ENCODE measurements around the gene PRRT2. TPM values are rescaled to one million over a fixed set of nuclear protein-coding genes. Genes with fewer than 3 reads are reported as not detected.
A peak's percentile ranks its signal among the peaks of the same experiment; 100 is the strongest.

The PRRT2 gene
- total and polyA plus RNA-seq, 8 donors: 0.35 to 3.2 (median 0.70) TPM

- H3K36me3 ChIP-seq: no peaks in the 10 kb centered on the region
- intact Hi-C loops (cut with DNase I): no loop called here
- ATAC-seq: no peak
- no peak for TF ChIP-seq CTCF (IDR thresholded peaks at IDR 0.05)
- peak overlapping the region in 1 of 4 donors; percentile 52 for H3K4me3 ChIP-seq
- H3K27me3 ChIP-seq: no peaks in the 10 kb centered on the region
- FAIRE-seq: no peak
- no peaks in the 10 kb centered on the region for H3K9me3 ChIP-seq
- peak in 1 of 6 donors; percentile 45 for DNase-seq
- H3K4me1 ChIP-seq: peaks cover 0 to 20% (median 0%) of the 10 kb centered on the region in 3 donors
- 31 to 33% methylated on average over 9 of the region's 9 CpGs for WGBS, 2 donors
- H3K27ac ChIP-seq: peak overlapping the region in 3 of 4 donors; percentile 76 to 87 (median 85)
Measured at GRCh38 chr16:29810699-29811169, 1.3 kb upstream of the PRRT2 start.

GRCh38 chr16:29811170-29811895, 660 bp upstream of the PRRT2 start:
- Histone ChIP-seq H3K27me3 (no peaks in the 10 kb centered on the region), H3K4me1 (peaks cover 0 to 20% (median 0%) of the 10 kb centered on the region in 3 donors), H3K4me3 (peak overlapping the region; percentile 18 to 52 (median 36)), H3K9me3 (no peaks in the 10 kb centered on the region), H3K27ac (peak overlapping the region; percentile 62 to 87 (median 80)), H3K36me3 (no peaks in the 10 kb centered on the region)
- peak; percentile 90 to 98 (median 97) for DNase-seq
- peak; percentile 70 to 78 (median 76) for ATAC-seq
- FAIRE-seq: peak; percentile 96
- intact Hi-C loops (cut with DNase I): no loop called here
- TF ChIP-seq CTCF (IDR thresholded peaks at IDR 0.05): no peak
- WGBS, 2 donors: 0 to 1% methylated on average over 27 to 31 of the region's 31 CpGs

GRCh38 chr16:29812754-29813643, 1.0 kb downstream of the PRRT2 start:
- TF ChIP-seq CTCF (IDR thresholded peaks at IDR 0.05): no peak
- H3K36me3 ChIP-seq: peaks cover 0 to 1% (median 0%) of the 10 kb centered on the region in 3 donors
- peaks cover 0 to 31% (median 4%) of the 10 kb centered on the region in 3 donors for H3K4me1 ChIP-seq
- no peak overlapping the region for H3K27ac ChIP-seq
- FAIRE-seq (no peak), DNase-seq (peak in 1 of 6 donors; percentile 70), ATAC-seq (no peak)
- H3K9me3 ChIP-seq: no peaks in the 10 kb centered on the region
- WGBS, 2 donors: 89 to 90% methylated on average over 9 of the region's 9 CpGs
- intact Hi-C loops (cut with DNase I): no loop called here
- H3K4me3 ChIP-seq: peak overlapping the region in 1 of 4 donors; percentile 52
- no peaks in the 10 kb centered on the region for H3K27me3 ChIP-seq

- H3K27me3 ChIP-seq: no peaks in the 10 kb centered on the region
- H3K27ac ChIP-seq: no peak overlapping the region
- peaks cover 6 to 35% (median 6%) of the 10 kb centered on the region in 3 donors for H3K4me1 ChIP-seq
- H3K36me3 ChIP-seq: peaks cover 0 to 8% (median 0%) of the 10 kb centered on the region in 3 donors
- peak in 1 of 6 donors; percentile 71 for DNase-seq
- no peak for FAIRE-seq
- no peak for ATAC-seq
- 86 to 88% methylated on average over 24 of the region's 24 CpGs for WGBS, 2 donors
- H3K9me3 ChIP-seq: no peaks in the 10 kb centered on the region
- no peak overlapping the region for H3K4me3 ChIP-seq
- no peak for TF ChIP-seq CTCF (IDR thresholded peaks at IDR 0.05)
- intact Hi-C loops (cut with DNase I): no loop called here
Measured at GRCh38 chr16:29813644-29814562, 1.9 kb downstream of the PRRT2 start.

All from pancreas (tissue), 10 donors.